Activated CD8-positive, alpha-beta memory T cell treated with anti-CD3 and anti-CD28 coated beads for 1 hour (primary cell): ENCODE data around the gene FBLIM1.

Experiments
- DNase-seq, 2 donors: peaks; one replicate each; pipeline ENCODE4 v3.0.0-alpha.2; 2020; ENCODE audit warnings: low read depth in 1 of 2; ENCODE audit errors: extremely low read depth in 1 of 2

Gene FBLIM1

GRCh38 chr1:15758343-15758931 lies at the start of gene FBLIM1:
TSS of gene FBLIM1 (plus strand) at chr1:15758795. CDS start at chr1:15764984, 6,189 bp downstream.
- DNase-seq, result no peak

- no peak for DNase-seq
Measured at GRCh38 chr1:15709226-15709625, 49.4 kb upstream of the FBLIM1 start.

GRCh38 chr1:15712168-15712567 lies 46.4 kb upstream of the FBLIM1 start:
- no peak for DNase-seq

GRCh38 chr1:15714406-15715136 lies 44.0 kb upstream of the FBLIM1 start:
- no peak for DNase-seq

GRCh38 chr1:15717418-15718125 lies 41.0 kb upstream of the FBLIM1 start:
- no peak for DNase-seq

GRCh38 chr1:15718199-15718601 lies 40.4 kb upstream of the FBLIM1 start:
- no peak for DNase-seq

GRCh38 chr1:15719381-15720120 lies 39.0 kb upstream of the FBLIM1 start:
- DNase-seq, result no peak

- DNase-seq, result no peak
Measured at GRCh38 chr1:15720861-15721260, 37.7 kb upstream of the FBLIM1 start.

- DNase-seq, result no peak
Measured at GRCh38 chr1:15722411-15722810, 36.2 kb upstream of the FBLIM1 start.

GRCh38 chr1:15722836-15723532 lies 35.6 kb upstream of the FBLIM1 start:
- DNase-seq, result no peak

- no peak for DNase-seq
Measured at GRCh38 chr1:15723631-15724246, 34.9 kb upstream of the FBLIM1 start.

- no peak for DNase-seq
Measured at GRCh38 chr1:15724949-15725880, 33.4 kb upstream of the FBLIM1 start.

- no peak for DNase-seq
Measured at GRCh38 chr1:15726508-15726907, 32.1 kb upstream of the FBLIM1 start.

- DNase-seq, result no peak
Measured at GRCh38 chr1:15727021-15727420, 31.6 kb upstream of the FBLIM1 start.

- DNase-seq, result no peak
Measured at GRCh38 chr1:15727424-15727823, 31.2 kb upstream of the FBLIM1 start.

- DNase-seq, result no peak
Measured at GRCh38 chr1:15727866-15728534, 30.6 kb upstream of the FBLIM1 start.

GRCh38 chr1:15728937-15729657 lies 29.5 kb upstream of the FBLIM1 start:
- DNase-seq, result no peak

GRCh38 chr1:15730423-15730822 lies 28.2 kb upstream of the FBLIM1 start:
- DNase-seq, result no peak
